Tibial nerve (tissue), 3 donors: Measurements from ENCODE around the gene LCLAT1.

ENCODE experiments used
- POLR2A ChIP-seq, 2 donors: fragments of 450-650 bp; IDR thresholded peaks; one replicate each; pipeline ENCODE4 v1.6.1; 2017; ENCODE audit warnings: antibody characterized with exemption in 2 of 2, mild to moderate bottlenecking in 2 of 2, moderate library complexity in 2 of 2
- TF ChIP-seq, protein P1 (sequence below), 5 experiments: fragments of 200-600 bp in 3 of 5; fragments of 450-650 bp in 2 of 5; sonication (generic) in 3 of 5; IDR thresholded peaks; one replicate each; pipeline ENCODE4 v1.5.1; 2016 to 2019; ENCODE audit warnings: antibody characterized with exemption in 5 of 5, mild to moderate bottlenecking in 3 of 5, moderate library complexity in 2 of 5

DNA sequence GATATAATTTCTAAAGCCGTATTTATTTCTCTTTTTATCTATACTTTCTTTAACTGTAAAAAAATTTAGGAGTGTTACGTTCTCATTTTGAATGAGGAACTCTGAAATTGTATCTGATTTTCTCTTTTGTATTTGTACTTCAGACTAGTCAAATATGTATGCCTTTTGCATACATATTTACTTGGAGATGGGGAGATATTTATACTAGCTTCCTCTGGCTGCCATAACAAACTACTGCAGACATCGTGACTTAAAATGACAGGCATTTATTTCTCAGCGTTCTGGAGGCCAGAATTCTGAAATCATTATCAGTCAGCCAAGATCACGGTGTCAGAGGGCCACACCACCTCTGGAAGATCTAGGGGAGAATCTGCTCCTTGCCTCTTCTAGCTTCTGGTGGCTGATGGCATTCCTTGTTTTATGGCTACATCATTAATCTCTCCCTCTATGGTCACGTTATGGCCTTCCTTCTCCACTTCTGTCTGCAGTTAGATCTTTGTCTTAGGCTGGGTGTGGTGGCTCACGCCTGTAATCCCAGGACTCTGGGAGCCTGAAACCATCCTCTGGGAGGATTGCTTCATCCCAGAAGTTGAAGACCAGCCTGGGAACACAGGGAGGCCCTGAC lies 8.2 kb downstream of the LCLAT1 start:
- TF ChIP-seq, protein P1, sequence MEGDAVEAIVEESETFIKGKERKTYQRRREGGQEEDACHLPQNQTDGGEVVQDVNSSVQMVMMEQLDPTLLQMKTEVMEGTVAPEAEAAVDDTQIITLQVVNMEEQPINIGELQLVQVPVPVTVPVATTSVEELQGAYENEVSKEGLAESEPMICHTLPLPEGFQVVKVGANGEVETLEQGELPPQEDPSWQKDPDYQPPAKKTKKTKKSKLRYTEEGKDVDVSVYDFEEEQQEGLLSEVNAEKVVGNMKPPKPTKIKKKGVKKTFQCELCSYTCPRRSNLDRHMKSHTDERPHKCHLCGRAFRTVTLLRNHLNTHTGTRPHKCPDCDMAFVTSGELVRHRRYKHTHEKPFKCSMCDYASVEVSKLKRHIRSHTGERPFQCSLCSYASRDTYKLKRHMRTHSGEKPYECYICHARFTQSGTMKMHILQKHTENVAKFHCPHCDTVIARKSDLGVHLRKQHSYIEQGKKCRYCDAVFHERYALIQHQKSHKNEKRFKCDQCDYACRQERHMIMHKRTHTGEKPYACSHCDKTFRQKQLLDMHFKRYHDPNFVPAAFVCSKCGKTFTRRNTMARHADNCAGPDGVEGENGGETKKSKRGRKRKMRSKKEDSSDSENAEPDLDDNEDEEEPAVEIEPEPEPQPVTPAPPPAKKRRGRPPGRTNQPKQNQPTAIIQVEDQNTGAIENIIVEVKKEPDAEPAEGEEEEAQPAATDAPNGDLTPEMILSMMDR (IDR thresholded peaks at IDR 0.05) = no peak
- no peak for TF ChIP-seq POLR2A (IDR thresholded peaks at IDR 0.05)
